ENCODE measurements around the gene DRD3.

Gene DRD3

DNA sequence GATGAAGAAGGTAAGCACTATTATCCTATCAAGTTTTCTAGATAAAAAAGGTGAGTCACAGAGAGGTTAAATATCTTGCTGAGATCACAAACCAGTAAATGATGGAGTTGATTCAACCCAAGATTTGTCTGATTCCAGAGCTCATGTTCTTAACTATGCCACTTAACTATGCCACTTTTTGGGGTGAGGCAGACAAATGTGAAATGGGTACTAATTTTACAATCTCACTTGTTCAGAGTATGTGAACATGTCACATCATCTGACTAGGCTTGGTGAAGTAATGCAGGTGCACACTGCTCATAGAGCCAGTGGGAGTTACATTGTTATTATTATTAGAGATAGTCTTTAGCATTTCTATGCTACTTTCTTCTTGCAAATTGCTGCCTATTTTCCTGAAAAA lies 2.0 kb downstream of the DRD3 start:
- DNase-seq: no peak

DNA sequence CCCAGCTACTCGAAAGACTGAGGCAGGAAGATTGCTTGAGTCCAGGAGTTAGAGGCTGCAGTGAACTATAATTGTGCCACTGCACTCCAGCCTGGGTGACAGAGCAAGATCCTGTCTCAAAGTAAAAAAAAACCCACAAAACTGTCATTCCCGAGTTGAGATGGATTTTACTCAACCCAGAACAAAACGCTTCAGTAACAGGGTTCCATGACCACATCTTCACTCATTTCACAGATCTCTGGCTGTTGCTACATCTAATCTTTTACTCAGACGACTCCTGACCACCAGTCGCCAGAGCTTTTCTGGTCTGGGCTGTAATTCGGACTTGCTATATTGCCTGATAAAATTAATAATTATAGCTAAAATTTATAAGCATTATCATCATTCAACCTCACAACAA lies 2.4 kb downstream of the DRD3 start:
- DNase-seq: no peak

DNA sequence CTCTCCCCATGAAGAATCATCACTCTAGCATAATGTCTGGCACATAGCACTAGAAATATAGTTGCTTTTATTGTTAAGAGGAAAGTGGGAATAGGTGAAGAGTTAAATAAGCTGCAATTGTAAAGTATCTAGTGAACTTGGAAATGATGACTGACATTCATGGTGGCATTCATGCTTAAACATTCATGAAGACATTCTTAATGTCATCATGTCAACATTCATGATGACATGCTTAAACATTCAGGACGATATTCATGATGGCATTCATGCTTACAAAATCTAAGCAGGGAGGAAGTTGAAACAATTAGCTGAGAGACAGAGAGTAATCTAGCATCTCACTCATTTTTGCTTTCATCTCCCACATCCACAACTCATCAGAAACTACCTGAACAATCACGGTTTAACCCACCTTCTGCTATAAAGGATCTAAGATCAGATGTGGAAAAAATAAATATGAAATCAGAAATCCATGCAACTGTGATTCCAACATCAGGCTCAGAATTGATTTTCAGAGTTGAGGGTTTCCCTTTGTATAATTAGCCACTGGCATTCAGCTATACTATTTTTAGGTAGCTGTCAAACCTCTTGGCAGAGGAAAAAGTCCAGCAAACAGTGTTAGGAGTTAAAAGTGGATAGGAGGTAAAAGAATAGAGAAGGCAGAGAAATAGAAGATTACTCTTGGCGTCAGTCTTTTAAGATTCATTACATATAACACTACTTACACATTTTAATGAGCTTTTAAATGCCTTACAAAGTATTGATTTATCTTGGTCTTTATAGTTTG lies 3.5 kb downstream of the DRD3 start:
- DNase-seq: no peak

DNA sequence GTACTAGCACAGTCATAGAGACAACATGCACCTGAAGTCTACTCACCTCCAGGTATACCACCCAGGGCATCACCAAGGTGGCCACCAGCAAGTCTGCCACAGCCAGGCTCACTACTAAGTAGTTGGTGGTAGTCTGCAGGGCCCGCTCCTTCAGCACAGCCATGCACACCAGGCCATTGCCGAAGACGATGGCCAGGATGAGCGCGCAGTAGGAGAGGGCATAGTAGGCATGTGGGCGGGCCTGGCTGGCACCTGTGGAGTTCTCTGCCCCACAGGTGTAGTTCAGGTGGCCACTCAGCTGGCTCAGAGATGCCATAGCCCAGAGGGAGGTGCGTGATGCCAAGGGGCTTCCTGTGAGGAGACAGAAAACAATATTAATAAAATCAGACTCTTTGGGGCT lies 7.2 kb downstream of the DRD3 start:
- no peak for DNase-seq

DNA sequence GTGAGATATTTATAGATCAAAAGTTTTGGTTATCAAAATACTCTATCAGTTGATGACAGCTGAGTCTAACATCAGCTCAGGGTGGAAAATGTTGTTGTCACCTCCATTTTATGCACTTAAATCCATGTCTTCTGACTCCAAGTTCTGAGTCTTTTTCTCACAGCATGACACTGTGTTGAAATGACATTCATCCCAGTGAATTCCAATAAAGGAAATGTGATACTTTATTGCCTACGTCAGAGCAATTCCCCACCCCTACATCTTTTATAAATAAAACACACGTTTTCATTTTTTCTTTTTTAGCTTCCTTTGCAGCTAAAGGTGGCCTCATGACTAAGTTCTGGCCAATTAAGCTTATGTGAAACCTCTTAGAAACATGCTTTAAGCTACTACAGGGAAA lies 10.7 kb downstream of the DRD3 start:
- no peak for DNase-seq

DNA sequence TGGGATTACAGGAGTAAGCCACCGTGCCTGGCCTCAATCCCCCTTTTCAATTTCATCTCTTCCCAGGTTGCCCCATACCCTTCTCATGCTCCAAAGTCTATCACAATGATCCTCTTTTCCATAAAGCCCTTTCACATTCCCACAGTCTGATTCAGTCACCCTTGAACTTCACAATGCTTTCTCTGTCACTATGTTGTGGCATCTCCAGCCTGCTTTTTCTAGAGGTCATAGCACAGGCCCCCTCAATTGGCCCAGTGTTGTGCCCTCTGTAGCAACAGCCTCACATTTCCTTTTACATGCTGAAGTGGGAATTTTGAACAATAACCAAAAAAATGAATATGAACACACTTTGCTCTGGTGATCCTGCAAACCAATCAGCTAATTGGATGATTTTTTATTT lies 21.5 kb downstream of the DRD3 start:
- no peak for DNase-seq

DNA sequence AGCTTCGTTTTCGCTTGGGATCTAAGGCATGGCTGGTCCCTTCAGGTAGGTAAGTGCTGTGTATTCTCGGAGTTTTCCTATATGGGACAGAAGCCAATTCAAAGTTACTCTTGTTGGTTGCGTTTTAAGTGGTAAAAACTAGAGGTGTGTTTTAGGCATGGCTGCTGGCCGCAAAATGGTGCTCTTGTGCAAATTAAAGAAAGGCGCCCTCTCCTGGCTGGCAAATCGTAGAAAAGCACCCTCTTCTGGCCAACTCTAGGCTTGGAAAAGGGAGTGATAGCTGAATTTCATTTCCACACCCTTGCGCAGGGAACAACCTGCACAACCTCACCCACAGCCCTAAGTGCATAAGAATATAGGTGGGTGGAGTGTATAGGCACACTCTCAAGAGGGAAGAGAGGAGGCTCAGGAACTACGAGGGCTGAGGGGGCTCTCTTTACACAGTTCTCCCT lies 23.5 kb downstream of the DRD3 start:
- no peak for DNase-seq

DNA sequence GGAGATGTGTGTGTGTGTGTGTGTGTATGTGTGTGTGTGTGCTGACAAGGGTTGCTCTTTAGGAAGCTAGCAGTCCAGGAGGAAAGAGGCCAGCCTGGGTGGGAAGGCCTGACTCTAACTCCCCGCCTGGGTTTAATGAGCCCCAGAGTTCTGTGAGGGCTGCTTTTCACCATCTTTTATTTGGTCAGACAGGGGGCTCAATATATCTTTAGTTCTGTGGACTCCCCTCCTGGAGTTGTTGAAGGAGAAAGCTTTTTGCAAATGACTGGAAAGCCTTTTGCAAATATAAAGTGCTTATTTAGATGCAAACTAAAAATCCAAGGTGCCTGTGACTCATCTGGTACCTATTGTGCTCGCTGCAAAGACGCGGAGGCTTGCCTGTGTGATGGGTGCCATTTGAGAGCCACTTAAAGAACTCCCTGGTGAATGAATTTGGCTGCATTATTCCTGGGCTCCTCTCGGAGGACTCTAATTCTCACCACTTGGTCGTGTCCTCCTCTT lies 24.5 kb downstream of the DRD3 start:
- DNase-seq: no peak

DNA sequence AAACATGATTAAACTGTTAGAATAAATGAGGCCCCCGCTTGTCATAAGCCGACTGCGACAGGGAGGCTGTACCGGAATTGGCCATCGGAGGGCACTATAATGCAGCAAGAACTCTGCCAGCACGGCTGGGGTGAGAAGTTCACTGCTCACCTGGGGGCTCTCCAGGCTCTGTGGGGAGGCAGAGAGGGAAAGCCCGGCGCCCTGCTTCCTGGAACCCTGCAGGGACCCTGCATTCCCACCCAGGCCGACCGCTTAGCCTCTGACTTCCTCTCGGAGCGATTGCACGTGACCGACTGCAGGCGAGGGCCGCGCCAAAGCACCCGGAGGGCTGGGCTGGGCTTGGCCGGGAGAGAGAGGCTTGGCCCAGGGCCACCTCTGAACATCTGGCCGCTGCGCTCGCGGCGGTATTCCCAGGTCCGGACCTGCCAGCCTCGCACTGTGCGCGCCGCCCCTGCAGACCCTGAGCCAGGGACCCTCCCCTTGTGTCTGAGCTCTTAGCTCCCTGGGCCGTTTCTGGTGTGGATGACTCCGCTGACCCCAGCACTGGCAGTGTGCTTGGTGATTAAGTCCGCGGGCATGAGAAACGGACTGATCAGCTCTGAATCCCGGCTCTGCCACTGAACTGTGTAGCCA lies 26.2 kb downstream of the DRD3 start:
- peak; percentile 62 for DNase-seq

DNA sequence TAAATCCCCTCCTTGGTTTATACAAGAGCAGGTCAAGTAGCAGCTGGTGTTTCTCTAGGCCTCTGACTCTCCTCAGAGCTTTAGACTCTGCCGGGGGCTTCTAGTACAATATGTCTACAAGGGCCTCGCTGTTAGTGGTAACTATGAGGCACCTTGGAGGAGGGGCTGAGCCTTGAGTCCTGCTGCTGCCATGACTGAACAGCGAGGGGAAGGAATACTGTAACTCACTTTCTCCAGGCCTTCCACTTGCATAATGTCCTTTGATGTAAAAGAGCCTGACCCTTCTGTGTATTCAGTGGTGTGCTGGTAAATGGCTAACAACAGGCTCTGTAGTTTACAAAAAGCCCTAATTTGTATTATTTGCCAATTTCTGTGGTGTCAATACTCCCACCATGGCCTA lies 27.8 kb downstream of the DRD3 start:
- DNase-seq: no peak

DNA sequence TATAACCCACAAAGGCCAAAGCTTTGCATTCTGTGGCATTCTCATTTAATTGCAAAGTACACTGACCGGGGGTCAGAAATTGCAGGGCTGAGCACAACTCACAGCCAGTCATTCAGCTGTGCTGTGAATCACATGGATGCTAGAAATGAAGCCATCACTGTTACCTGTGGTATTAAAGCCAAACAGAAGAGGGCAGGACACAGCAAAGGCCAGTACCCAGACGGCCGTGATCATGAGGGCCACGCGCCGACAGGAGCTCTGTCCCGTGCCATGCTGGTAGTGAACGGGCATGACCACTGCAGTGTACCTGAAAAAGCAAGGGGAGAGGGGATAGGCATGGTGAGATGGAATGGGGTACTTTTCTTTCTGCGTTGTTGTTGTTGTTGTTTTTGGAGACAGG lies 31.6 kb downstream of the DRD3 start:
- no peak for DNase-seq

DNA sequence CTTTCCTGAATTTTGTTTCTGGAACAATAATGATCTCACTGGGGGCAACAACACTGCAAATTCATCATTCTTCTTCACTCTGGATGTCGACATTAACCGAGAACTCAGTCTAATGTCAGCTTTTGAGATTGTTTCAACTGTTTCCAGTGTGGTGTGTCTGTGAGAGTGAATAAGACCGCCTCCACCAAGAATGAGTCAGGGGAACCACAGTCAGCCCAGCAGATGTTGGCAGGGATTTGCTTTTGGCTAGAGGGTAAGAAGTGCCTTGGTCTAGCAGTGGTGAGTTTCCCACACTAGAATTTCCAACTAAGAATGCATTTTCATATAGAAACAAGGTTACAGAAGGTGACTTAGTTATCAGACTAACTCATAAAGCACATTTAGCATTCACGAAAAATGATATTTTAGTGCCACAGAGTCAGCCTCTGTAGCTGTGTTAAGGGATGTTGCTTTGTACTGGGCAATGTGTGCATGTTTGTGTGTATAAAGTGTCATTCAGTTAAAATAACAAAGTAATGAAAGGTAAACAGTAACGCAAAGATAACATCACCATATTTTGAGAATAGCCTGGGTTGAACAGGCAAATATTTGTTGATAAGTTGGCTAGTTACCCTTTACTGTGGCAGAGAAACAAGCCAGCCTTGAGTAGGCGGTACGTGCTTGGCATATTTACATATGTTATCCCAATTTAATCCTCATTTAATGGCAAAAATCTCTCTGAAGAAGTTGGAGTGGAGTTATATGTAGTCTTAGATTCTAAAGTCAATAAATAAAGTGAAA lies 33.8 kb downstream of the DRD3 start:
- DNase-seq: no peak

DNA sequence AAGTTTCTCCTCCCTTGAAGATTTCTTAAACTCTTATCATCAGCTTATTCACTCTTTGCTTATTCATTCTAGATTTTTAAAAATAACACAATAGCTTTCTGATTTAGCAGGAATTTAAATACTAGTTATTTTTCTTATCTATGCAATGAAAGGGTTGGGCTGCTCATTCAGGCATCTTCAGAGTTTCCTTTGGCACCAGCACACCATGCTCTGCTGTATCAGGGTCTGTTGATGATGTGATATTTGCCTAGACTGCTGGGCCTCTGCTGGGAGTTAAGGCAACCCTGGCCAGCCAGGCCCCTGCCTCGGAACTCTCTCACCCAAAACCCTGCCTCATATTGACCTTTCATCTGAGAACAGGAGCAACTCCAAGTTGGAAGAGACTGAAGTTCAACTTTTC lies 35.0 kb downstream of the DRD3 start:
- no peak for DNase-seq

DNA sequence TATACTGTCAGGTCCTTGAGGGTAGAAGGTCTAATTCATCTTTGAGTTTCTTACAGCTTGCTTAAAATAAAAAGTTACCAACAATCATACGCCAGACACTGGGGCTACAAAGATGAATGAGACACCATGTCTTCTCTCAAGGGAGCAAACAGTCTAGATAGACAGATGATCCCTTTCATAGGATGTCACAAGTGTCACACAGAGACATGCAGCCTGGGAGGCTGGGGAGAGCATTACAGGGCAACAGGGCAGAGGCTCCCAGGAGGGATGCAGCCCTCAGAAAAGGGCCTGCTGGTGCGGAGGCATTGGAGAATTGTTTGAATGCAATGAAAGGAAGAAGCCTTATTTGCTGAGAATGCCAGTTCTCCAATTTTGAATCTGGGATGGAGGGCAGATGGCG lies 39.0 kb downstream of the DRD3 start:
- DNase-seq: no peak

DNA sequence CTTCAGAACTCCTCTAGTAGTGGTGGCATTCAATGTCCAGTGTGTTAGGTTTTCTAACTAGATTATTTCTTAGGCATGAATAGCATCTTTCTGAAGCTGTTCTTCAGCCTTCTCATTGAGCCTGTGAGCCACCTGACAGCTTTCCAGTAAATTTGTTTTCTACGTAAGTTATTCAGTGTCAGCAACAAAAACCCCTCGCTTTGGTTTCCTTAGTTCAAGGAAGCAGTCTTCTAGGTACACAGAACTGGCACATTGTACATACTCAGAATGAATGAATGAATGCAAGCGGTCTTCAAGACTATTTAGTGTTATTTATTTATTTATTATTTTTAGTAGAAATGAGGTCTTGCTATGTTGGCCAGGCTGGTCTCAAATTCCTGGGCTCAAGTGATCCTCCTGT lies 44.9 kb downstream of the DRD3 start:
- no peak for DNase-seq

DNA sequence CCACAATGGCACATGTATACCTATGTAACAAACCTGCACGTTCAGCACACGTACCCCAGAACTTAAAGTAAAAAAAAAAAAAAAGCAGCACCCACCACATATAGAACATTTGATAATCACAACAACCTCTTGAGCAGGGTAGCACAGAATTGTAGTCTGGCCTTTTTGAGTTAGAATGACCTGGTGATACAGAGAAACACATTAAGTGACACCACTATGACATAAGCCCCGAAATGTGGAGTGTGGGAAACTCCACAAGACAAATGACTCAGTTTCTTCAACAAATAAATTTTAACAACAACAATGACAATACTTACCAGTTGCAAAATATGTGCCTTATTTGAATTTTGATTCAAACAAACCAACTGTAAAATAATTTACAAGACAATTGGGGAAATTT lies 46.4 kb downstream of the DRD3 start:
- no peak for DNase-seq

DNA sequence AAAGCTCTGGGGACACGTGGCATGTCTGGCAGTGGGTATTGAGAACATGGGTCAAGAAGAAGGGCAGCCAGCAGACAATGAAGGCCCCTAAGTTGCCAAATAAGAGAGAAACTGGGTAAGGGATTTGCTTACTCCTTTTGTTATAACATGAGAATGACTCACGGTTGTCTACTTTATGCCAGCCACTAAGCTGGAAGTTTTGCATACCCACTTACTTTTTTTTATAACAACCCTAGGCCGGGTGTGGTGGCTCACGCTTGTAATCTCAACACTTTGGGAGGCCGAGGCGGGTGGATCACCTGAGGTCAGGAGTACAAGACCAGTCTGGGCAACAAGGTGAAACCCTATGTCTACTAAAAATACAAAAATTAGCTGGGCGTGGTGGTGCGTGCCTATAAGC lies 50.0 kb downstream of the DRD3 start:
- DNase-seq: no peak

DNA sequence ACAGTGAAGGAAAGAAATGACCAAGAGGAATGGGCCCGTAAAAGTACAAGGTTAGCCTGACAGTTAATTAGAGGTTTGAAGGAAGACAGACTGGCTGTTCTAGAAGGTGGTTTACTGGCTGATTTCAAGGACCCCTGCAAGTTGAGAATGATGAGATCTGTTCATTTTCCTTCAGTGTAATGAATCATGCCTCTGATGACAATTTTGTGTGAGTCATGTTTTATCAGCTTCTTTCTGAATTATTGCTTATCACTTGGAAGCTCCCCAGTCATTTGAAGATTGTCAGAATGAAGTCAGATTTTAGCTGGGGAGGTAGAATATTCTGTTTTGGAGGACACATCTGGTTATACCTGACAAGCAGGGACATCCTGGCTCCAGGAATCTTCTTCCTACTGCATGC lies 50.6 kb downstream of the DRD3 start:
- DNase-seq: no peak

DNA sequence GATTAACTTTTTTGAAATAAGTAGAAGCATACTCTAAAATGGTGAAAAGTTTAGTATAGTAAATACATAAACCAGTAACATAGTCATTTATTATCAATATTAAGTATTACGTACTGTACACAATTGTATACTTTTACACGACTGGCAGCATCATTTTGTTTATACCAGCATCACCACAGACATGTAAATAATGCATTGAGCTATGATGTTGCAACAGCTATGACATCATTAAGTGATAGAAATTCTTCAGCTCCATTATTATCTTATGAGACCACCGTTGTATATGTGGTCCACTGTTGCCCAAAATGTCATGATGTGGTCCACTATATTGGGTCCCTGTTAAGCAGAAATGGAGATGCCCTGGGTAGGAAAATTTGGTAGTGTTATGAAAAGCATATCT lies 51.3 kb downstream of the DRD3 start:
- no peak for DNase-seq

DNA sequence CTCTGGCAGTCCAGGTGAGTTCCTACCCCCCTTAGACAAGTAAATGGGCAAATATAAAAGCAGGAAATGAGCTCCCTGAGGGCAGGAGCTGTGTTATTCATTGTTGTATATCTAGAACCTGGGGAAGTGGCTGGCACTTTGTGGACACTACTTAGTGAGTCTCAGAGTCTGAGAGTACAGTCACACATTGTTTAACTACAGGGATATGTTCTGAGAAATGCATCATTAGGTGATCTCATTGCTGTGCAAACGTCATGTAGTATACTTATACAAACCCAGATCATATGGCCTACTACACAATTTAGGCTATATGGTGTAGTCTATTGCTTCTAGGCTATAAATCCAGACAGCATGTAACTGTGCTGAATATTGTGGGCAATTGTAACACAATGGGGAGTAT lies 52.4 kb downstream of the DRD3 start:
- no peak for DNase-seq

DNA sequence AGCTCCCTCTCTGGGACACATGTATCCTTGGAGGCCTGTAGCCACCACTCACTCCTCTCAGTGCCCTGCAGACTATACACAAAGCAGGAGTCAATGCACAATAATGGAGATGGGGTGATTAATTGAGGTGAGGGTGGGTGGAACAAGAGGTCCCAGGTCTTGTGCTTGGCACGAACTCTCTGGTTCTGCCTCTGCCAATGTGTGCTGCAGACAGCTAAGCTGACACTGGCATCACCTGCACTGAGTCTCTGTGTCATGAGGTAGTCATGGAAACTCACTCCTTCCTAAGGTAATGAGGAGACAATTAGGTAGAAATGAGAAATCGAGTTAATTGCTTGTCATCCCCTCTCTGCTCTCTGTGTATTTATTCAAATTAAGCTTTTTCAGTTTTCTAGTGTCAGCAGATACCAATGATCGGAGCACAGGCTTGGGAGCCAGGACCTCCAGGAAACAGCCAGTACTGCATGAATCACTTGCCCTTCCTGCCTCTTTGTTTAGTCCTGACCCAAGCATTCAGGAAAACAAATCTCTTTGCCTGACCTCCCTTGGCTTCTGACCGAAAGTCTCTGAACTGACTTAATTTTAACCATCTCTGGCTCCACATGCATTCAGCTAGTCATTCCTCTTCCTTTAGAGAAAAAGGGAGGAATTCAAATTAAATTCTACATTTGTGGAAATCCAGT lies 56.7 kb downstream of the DRD3 start:
- DNase-seq: no peak

DNA sequence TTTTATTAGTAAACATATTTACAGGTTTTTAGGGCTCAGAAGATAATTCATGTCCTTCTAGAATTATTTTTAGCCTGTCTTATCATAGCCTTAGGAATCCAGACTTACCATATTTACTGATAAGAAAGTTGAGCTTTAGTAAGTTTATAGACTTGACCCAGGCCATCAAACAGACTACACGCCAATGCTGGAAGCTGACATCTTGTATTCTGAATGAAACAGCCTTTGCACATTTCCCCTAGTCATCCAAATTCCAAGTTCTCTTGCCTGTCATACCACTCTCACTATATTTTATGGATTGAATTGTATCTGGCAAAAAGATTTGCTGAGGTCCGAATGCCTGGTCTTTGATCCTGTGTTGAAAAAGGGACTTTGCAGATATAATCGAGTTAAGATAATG lies 58.6 kb downstream of the DRD3 start:
- DNase-seq: no peak

DNA sequence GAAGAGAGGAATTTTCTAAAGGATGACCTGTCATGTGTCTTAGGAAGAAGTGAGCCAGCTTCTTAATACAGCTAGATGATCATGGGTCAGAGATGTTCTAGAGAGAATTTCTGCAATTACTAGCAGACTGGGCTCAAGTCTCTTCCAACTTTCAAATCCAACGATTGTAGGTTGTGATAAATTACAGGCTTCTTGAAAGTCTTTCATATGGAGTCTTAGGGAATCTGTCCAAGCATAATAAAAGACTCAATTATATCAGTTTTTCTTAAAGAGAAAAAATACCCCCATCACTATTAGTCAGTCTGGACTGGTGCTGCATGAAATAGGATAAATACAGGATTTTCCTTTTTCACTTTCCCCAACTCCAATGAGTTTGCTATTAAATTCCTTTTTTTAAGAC lies 59.1 kb downstream of the DRD3 start:
- DNase-seq: no peak

Data from NK-92 treated with Interleukin-12 subunit alpha and Interleukin-12 subunit beta, amount 100 ng/mL, for 24 hours (cell line).